OCI-M1 (cell line): ENCODE data around the gene C10orf90.

Experiments
- DNase-seq: peaks from one replicate; lab custom pipeline; 2025; lab: John Stamatoyannopoulos, UW

The C10orf90 gene

DNA sequence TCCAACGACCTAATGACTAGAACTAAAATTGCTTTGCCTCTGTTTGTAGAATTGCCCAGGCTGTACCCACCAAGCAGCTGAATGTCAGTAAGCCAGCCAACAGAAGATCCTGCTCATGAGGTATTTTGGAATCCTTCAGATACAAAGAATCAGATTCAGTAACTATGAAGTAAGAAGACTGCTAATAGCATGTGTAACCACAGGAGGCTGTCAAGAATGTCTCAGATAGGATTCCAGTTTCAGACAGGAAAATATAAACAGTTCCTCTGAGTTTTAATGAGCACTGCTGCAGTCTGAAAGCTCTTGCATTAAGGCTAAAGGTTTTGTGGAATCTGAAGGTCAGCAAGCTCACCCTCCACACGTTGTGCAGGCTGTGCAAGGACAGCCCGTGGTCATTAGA, 169.6 kb downstream of the C10orf90 start:
- no peak for DNase-seq

DNA sequence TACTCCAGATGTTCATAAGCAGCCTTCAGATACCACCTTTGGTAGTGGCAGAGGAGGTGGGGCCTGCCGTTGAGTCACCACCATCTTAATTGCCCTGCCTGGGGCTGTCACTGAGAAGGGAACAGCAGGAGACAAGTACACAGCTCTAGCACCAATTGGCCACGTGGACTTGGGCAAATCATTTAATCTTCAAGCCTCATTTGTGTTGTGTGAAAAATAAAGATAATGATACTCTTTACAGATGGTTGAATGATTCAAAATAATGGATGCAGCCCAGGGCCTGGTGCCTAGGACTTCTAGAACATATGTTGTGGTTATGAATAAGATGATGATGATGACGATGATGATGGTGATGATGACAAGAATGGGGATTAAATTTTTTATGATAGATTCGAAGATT, 170.3 kb downstream of the C10orf90 start:
- DNase-seq = no peak

- no peak for DNase-seq
Measured at GRCh38 chr10:126499744-126500143, 170.7 kb downstream of the C10orf90 start.

GRCh38 chr10:126497672-126498071, 172.8 kb downstream of the C10orf90 start:
- no peak for DNase-seq

GRCh38 chr10:126496771-126497545, 173.5 kb downstream of the C10orf90 start:
- DNase-seq = no peak

- no peak for DNase-seq
Measured at GRCh38 chr10:126491476-126491875, 179.0 kb downstream of the C10orf90 start.

DNA sequence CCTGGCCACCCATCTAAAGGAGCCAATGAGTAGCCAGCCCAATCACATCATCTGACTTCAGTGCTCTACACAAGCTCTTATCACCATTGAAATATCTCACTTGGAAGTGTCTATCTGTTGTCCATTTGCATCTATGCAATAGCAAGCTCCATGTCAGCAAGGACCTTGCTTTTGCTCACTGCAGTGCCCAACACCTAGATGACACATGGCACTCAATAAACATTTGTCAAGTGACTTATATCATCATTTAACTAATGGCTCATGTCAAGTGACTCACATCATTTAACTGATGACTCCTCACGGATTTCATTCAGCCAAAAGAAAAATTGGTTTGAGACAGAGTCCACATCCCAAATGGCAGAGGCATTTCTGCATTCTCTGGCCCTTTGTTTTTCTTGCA, 189.3 kb downstream of the C10orf90 start:
- no peak for DNase-seq

DNA sequence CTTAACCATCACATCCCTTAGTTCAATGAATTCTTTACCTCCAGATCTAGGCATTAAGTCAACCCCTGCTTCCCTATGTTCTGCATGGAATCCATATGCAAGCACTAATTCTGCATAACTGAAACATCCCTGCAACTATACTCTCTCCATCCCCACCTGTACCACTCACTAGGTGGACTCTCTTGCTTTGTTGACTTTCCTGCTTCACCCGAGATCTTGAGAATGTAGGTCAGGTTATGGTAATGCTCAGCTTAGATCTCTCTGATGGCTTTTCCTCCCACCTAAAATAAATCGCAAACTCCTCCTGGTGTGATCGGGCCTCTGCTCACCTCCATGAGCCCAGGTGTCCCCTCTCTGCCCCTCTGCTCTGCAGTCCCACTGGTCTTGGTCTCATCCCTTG, 189.8 kb downstream of the C10orf90 start:
- no peak for DNase-seq

DNA sequence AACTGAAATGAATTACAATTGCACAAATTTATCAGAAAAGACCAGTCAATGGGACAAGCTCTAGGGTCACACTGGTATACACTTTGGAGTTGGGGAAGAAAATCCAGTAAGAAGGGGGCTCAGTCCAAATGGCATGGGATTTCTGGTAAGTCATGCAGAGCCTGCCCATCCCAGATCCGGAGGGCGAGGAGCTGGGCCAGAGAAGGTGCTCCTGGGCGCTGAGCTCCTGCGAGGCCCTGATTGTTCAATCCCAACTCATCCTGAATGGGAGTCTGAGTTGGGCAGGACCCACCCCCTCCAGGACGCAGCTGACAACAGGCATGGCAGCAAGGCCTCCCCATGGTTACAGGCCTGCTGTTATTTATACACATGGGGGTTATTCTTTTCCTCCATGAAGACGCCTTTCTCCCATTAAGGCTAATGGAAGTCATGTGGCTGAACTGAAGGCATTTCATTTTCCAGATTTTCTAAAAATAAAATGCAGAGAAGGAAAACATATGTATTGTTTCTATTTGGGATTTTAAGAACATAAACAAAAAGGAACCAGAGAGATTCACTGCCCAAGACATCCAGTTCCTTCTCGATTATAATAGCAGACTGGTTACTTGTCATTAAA, 191.1 kb downstream of the C10orf90 start:
- DNase-seq = no peak

GRCh38 chr10:126478546-126478945, 191.9 kb downstream of the C10orf90 start:
- DNase-seq = no peak

GRCh38 chr10:126476246-126476645, 194.2 kb downstream of the C10orf90 start:
- DNase-seq = no peak

GRCh38 chr10:126475074-126475691, 195.3 kb downstream of the C10orf90 start:
- no peak for DNase-seq

DNA sequence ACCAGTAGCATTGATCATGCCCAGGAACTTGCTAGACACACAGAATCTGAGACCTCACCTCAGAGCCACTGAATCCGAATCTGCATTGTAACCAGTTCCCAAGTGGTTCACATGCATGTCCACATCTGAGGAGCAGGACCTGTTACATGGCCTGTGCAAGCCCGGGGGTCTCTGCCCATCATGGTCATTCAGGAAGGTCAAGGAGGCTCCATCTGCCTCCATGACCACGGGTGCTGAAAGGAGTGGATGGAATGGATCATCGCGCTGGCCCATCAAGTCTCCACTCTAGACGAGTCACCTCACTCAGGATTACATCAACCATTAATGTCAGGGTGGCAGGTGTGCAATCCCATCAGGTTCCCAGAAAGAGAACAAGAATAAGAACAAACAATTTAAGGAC, 196.5 kb downstream of the C10orf90 start:
- DNase-seq = no peak

DNA sequence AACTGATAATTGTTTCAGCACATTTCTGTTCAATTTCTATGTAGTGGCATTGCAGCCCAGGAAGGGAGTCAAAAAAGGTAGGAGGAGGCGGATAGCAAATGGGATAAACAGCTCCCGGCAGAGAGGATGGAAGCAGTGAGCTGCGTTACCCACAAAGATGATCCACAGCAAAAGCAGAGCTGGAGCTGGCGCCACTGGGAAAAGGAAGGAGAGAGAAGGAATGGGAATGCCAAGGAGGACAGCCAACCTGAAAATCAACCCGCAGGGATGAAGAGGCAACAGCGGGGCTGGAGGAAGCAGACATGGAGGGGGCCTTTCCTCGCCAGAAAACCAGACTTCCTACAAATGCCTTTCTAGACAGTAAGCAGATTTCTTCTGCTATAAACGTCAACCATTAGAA, 199.5 kb downstream of the C10orf90 start:
- DNase-seq = no peak

GRCh38 chr10:126469692-126470091, 200.8 kb downstream of the C10orf90 start:
- no peak for DNase-seq

- no peak for DNase-seq
Measured at GRCh38 chr10:126468876-126469643, 201.4 kb downstream of the C10orf90 start.

DNA sequence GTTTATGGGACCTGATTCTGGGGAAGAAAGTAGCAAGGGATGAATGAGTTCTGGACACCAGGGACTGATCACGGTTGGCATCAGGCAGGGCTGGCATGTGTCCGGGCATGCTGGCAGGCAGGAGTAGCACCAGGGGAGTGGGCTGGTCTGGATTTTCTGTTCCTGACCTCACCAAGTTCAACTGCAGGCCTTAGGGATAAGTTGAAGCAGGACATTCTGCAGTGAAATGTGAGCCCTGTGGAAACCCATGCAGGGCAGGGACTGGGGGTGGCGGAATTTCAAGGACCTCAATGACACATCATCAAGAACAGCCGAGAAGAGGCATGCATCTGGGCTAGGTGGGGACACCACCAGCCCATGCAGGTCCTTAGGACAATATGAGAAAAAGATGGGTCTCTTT, 202.0 kb downstream of the C10orf90 start:
- DNase-seq = no peak

- DNase-seq = no peak
Measured at GRCh38 chr10:126465771-126466170, 204.7 kb downstream of the C10orf90 start.

DNA sequence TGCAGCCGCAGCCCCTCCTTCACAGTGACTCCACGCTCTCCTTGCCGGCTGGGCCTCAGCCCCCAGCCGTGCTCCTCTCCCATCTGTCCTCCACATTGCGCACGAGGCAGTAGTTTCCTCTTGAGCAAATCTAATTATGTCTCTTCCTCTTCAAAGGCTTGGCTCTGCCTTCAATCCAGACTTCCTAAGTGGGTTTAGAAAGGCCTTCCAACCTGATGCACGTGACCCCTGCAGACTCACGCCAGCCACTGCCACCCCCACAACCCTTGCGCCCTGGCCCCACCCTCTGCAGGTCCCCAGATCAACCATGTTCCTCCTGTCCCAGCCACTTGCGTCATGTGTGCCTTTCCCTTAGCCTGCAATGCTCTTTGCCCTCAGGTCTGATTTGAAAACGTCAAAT, 207.2 kb downstream of the C10orf90 start:
- no peak for DNase-seq

- DNase-seq = no peak
Measured at GRCh38 chr10:126461289-126461940, 209.1 kb downstream of the C10orf90 start.

GRCh38 chr10:126459878-126460481, 210.5 kb downstream of the C10orf90 start:
- DNase-seq = no peak
